ENCODE data around the gene PPIC.

Gene PPIC

DNA sequence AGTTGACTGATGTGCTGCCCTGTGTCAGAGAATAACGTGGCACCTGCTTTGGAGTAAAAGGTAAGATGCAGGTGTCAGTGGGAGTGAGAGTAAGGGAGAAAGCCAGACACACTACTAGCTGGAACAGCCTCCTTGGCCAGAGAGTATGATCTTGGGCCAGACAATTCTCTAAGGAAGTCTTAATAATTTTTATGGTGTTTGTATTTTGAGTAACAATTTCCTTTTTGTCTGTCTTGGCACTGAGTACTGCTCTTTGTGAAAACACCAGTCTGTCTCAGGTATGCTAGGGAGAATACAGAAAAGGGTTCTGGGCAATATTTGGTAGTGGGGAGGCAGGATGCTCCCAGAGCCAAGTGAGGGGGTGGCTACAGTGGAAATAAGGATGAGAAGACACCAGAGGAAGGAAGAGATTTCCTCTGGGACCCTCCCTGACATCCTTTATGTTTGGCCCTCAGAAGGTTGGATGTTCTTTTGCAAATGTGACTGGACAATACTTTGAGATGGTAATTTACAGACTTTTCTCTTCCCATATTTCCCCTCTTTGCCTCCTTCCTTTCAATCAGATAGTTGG is 31.9 kb upstream of the PPIC start:
- in situ Hi-C loops (cut with MboI; ENCODE audit: low sequenced_read_pairs, unreplicated experiment) = no loop called here
- no peak for DNase-seq (ENCODE audit: low spot score)
- TF ChIP-seq, protein P1, sequence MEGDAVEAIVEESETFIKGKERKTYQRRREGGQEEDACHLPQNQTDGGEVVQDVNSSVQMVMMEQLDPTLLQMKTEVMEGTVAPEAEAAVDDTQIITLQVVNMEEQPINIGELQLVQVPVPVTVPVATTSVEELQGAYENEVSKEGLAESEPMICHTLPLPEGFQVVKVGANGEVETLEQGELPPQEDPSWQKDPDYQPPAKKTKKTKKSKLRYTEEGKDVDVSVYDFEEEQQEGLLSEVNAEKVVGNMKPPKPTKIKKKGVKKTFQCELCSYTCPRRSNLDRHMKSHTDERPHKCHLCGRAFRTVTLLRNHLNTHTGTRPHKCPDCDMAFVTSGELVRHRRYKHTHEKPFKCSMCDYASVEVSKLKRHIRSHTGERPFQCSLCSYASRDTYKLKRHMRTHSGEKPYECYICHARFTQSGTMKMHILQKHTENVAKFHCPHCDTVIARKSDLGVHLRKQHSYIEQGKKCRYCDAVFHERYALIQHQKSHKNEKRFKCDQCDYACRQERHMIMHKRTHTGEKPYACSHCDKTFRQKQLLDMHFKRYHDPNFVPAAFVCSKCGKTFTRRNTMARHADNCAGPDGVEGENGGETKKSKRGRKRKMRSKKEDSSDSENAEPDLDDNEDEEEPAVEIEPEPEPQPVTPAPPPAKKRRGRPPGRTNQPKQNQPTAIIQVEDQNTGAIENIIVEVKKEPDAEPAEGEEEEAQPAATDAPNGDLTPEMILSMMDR (IDR thresholded peaks at IDR 0.05; ENCODE audit: borderline replicate concordance, control extremely low read depth, extremely low read depth, insufficient read depth, missing control alignments) = no peak

DNA sequence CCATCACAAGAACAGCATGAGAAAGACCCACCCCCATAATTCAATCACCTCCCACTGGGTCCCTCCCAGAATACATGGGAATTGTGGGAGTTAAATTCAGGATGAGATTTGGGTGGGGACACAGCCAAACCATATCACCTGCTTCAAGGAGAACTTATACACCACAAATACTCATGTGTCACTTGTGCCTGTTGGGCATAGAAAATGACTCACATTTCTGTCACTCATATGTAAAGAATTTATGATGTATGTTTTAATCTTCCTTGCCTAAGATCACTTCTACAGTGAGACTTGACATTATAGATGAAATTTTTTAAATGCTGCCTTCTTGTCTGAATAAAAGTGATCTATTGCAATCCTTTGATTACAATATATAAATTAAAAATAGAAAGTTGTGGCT is 29.5 kb upstream of the PPIC start:
- no peak for DNase-seq (ENCODE audit: low spot score)
- TF ChIP-seq, protein P1 (IDR thresholded peaks at IDR 0.05; ENCODE audit: borderline replicate concordance, control extremely low read depth, extremely low read depth, insufficient read depth, missing control alignments) = no peak
- in situ Hi-C loops (cut with MboI; ENCODE audit: low sequenced_read_pairs, unreplicated experiment) = no loop called here

DNA sequence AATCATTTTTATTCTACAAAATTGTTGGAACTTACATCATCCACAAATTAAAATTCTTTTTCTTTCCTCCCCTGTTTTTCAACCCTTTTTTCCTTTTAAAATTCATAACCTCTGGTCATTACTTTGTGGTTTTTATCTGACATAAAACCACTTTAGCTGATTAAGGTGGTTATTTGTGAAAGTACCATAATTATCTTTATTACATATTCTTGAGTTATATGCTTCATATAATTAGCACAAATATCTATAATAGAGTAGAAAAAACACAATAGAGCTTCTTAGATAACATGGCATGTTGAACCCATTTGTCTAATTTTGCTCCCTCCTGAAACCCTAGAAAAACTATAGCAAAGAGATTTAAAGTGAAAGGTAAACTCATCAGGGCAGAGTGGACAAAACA is 22.9 kb upstream of the PPIC start:
- TF ChIP-seq, protein P1 (IDR thresholded peaks at IDR 0.05; ENCODE audit: borderline replicate concordance, control extremely low read depth, extremely low read depth, insufficient read depth, missing control alignments) = no peak
- no peak for DNase-seq (ENCODE audit: low spot score)
- in situ Hi-C loops (cut with MboI; ENCODE audit: low sequenced_read_pairs, unreplicated experiment) = no loop called here

DNA sequence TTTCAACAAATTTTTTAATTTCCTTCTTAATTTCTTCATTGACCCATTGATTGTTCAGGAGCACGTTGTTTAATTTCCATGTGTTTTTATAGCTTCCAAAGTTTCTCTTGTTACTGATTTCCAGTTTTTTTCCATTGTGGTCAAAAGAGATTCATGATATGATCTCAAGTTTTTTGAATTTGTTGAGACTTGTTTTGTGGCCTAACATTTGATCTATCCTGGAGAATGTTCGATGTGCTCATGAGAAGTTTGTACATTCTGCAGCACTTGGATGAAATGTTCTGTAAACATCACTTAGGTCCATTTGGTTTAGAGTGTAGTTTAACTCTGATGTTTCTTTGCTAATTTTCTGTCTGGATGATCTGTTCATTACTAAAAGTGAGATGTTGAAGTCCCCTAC is 14.7 kb upstream of the PPIC start:
- TF ChIP-seq, protein P1 (IDR thresholded peaks at IDR 0.05; ENCODE audit: borderline replicate concordance, control extremely low read depth, extremely low read depth, insufficient read depth, missing control alignments) = no peak
- DNase-seq (ENCODE audit: low spot score) = no peak
- in situ Hi-C loops (cut with MboI; ENCODE audit: low sequenced_read_pairs, unreplicated experiment) = no loop called here

- TF ChIP-seq, protein P1 (IDR thresholded peaks at IDR 0.05; ENCODE audit: borderline replicate concordance, control extremely low read depth, extremely low read depth, insufficient read depth, missing control alignments) = no peak
- no peak for DNase-seq (ENCODE audit: low spot score)
- in situ Hi-C loops (cut with MboI; ENCODE audit: low sequenced_read_pairs, unreplicated experiment) = no loop called here
Measured at GRCh38 chr5:123047706-123048105, 11.2 kb upstream of the PPIC start.

- TF ChIP-seq, protein P1 (IDR thresholded peaks at IDR 0.05; ENCODE audit: borderline replicate concordance, control extremely low read depth, extremely low read depth, insufficient read depth, missing control alignments) = no peak
- no peak for DNase-seq (ENCODE audit: low spot score)
- in situ Hi-C loops (cut with MboI; ENCODE audit: low sequenced_read_pairs, unreplicated experiment) = no loop called here
Measured at GRCh38 chr5:123046222-123046621, 9.7 kb upstream of the PPIC start.

Measured in GM13976 (cell line).